Left lung (tissue), 10 donors: ENCODE data around the gene NT5DC1. TPM values are rescaled to one million over a fixed set of nuclear protein-coding genes. Genes with fewer than 3 reads are reported as not detected.

ENCODE experiments used
- ATAC-seq: fragments of 200-7000 bp; cut with Tn5 transposase; one replicate; pipeline ENCODE4 v1.9.1; 2020; ENCODE audit warnings: moderate library complexity
- DNase-seq, 4 donors: peaks; one replicate each; pipeline ENCODE4 v3.0.0-alpha.2; 2013 to 2020
- H3K27ac ChIP-seq, 2 donors: fragments of 200-600 bp; sonication (generic) in 1 of 2; one replicate each; pipeline versions ENCODE4 v1.5.0 to v1.8.0; 2020 to 2021
- H3K27me3 ChIP-seq, 2 donors: fragments of 200-600 bp; sonication (generic) in 1 of 2; one replicate each; pipeline versions ENCODE4 v1.5.0 to v1.8.0; 2020 to 2021
- H3K36me3 ChIP-seq, 2 donors: fragments of 200-600 bp; sonication (generic) in 1 of 2; one replicate each; pipeline versions ENCODE4 v1.5.0 to v1.8.0; 2020 to 2021
- H3K4me1 ChIP-seq, 2 donors: fragments of 200-600 bp; one replicate each; pipeline ENCODE4 v1.8.0; 2021
- H3K4me3 ChIP-seq, 2 donors: fragments of 200-600 bp; sonication (generic) in 1 of 2; one replicate each; pipeline versions ENCODE4 v1.5.0 to v1.8.0; 2020 to 2021; ENCODE audit warnings: mild to moderate bottlenecking in 1 of 2
- H3K9me3 ChIP-seq, 2 donors: fragments of 200-600 bp; sonication (generic) in 1 of 2; one replicate each; pipeline versions ENCODE4 v1.5.0 to v1.8.0; 2020 to 2021
- intact Hi-C, 2 donors: fragments of 100-400 bp; cut with DNase I; formaldehyde crosslinking; loops; one replicate each; pipeline versions ENCODE4 v1.11.2 to v1.14.2; 2022
- polyA plus RNA-seq, 6 donors: library from polyadenylated mRNA; unstranded; fragments of 120-200 nt; gene quantifications; one replicate each; pipeline ENCODE4 v1.2.1, GENCODE V29; 2013; ENCODE audit not compliant: insufficient read length in 6 of 6
- total RNA-seq, 2 donors: library from RNA; stranded (reverse); fragmentation: NEBNext Ultra II Directional; extraction: Animal tissue kit (Norgen Biotek cat#: 25700); gene quantifications; one replicate each; pipeline ENCODE4 v1.2.1, GENCODE V29; 2021
- TF ChIP-seq, protein P1 (sequence below), 2 donors: fragments of 200-600 bp; sonication (generic) in 1 of 2; IDR thresholded peaks; one replicate each; pipeline versions ENCODE4 v1.5.0 to v1.8.0; 2021; ENCODE audit warnings: antibody characterized with exemption in 2 of 2
- donor health status: DM: no; HTN: yes; CAD: no.
- donor health status: DM: no; HTN: no; CAD: no.

The NT5DC1 gene
- total and polyA plus RNA-seq, 8 donors, result 36.9 to 56.8 (median 49.9) TPM

DNA sequence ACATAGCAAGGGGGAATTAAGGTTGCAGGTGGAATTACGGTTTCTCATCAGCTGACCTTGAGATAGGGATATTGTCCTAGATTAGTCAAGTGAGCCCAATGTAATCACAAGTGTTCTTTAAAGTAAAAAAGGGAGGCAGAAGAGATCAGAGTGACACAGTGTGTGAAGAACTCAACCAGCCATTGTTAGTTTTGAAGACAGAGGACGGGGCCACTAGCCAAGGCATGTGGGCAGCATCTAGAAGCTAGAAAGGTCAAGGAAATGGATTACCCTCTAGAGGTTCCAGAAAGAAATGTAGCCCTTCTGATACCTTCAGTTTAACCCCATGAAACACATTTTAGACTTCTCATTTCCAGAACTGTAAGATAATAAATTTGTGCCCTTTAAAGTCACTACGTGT is 197.6 kb downstream of the NT5DC1 start:
- Histone ChIP-seq H3K27ac (no peak overlapping the region), H3K9me3 (peaks cover 0 to 7% of the 10 kb centered on the region in 2 donors), H3K4me3 (no peak overlapping the region), H3K4me1 (peaks cover 0 to 5% of the 10 kb centered on the region in 2 donors), H3K36me3 (no peaks in the 10 kb centered on the region), H3K27me3 (no peaks in the 10 kb centered on the region)
- TF ChIP-seq, protein P1, sequence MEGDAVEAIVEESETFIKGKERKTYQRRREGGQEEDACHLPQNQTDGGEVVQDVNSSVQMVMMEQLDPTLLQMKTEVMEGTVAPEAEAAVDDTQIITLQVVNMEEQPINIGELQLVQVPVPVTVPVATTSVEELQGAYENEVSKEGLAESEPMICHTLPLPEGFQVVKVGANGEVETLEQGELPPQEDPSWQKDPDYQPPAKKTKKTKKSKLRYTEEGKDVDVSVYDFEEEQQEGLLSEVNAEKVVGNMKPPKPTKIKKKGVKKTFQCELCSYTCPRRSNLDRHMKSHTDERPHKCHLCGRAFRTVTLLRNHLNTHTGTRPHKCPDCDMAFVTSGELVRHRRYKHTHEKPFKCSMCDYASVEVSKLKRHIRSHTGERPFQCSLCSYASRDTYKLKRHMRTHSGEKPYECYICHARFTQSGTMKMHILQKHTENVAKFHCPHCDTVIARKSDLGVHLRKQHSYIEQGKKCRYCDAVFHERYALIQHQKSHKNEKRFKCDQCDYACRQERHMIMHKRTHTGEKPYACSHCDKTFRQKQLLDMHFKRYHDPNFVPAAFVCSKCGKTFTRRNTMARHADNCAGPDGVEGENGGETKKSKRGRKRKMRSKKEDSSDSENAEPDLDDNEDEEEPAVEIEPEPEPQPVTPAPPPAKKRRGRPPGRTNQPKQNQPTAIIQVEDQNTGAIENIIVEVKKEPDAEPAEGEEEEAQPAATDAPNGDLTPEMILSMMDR (IDR thresholded peaks at IDR 0.05), result no peak
- intact Hi-C loops, result no loop called here
- DNase-seq (no peak), ATAC-seq (no peak)

DNA sequence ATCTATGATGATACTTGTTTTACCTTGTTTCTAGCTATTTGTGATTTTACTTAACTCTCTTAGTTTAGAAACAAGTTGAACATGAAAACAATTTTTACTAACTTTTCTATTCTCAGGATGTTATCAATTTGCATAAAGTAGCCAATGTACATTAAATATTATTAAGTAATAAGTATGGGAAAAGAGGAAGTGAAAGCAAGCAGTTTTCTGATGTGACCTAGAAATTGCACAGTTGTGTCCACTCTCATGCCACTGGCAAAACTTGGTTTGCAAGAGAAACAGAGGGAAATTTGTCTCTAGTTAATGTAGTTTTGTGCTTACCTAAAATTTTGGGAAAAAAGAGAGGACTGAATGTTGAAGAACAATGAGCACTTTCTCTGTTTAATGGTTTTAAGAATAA is 198.3 kb downstream of the NT5DC1 start:
- intact Hi-C loops, result no loop called here
- TF ChIP-seq, protein P1 (IDR thresholded peaks at IDR 0.05), result no peak
- peaks cover 0 to 7% of the 10 kb centered on the region in 2 donors for H3K9me3 ChIP-seq
- no peaks in the 10 kb centered on the region for H3K27me3 ChIP-seq
- DNase-seq, result no peak
- no peak for ATAC-seq
- H3K36me3 ChIP-seq, result no peaks in the 10 kb centered on the region
- no peak overlapping the region for H3K27ac ChIP-seq
- H3K4me1 ChIP-seq, result peaks cover 0 to 5% of the 10 kb centered on the region in 2 donors
- H3K4me3 ChIP-seq, result no peak overlapping the region

Other genes with a start within 250 kb of the NT5DC1 start
- gene FRK, start 40.0 kb upstream of the NT5DC1 start, total RNA-seq, result 10 to 100 TPM in 1 of 2 donors, 1 to 10 TPM in 1; 8.5 to 16.1 TPM
- 1 to 10 TPM; 3.1 to 4.8 (median 4.1) TPM for gene FRK, start 40.0 kb upstream of the NT5DC1 start, polyA plus RNA-seq
- gene COL10A1, start 25.3 kb downstream of the NT5DC1 start, total RNA-seq, result 10 to 100 TPM in 1 of 2 donors, not detected in 1; 26.6 TPM
- under 1 TPM; 0.18 to 0.45 (median 0.31) TPM for gene COL10A1, start 25.3 kb downstream of the NT5DC1 start, polyA plus RNA-seq
- 10 to 100 TPM; 10.2 to 17.6 TPM for gene TSPYL4, start 153.2 kb downstream of the NT5DC1 start, total RNA-seq
- gene TSPYL4, start 153.2 kb downstream of the NT5DC1 start, polyA plus RNA-seq, result 10 to 100 TPM; 47.7 to 53.8 (median 51.0) TPM
- 10 to 100 TPM; 61.9 to 89.3 TPM for gene TSPYL1, start 179.1 kb downstream of the NT5DC1 start, total RNA-seq
- 100 to 1,000 TPM in 1 of 6 donors, 10 to 100 TPM in 5; 65.6 to 100 (median 81.5) TPM for gene TSPYL1, start 179.1 kb downstream of the NT5DC1 start, polyA plus RNA-seq